ENCODE results near the gene ATAT1. TPM values are rescaled to one million over a fixed set of nuclear protein-coding genes. Genes with fewer than 3 reads are reported as not detected.

Gene ATAT1
- total RNA-seq, 3 donors from 2014 or later: 10.6 to 18.4 (median 12.7) TPM

DNA sequence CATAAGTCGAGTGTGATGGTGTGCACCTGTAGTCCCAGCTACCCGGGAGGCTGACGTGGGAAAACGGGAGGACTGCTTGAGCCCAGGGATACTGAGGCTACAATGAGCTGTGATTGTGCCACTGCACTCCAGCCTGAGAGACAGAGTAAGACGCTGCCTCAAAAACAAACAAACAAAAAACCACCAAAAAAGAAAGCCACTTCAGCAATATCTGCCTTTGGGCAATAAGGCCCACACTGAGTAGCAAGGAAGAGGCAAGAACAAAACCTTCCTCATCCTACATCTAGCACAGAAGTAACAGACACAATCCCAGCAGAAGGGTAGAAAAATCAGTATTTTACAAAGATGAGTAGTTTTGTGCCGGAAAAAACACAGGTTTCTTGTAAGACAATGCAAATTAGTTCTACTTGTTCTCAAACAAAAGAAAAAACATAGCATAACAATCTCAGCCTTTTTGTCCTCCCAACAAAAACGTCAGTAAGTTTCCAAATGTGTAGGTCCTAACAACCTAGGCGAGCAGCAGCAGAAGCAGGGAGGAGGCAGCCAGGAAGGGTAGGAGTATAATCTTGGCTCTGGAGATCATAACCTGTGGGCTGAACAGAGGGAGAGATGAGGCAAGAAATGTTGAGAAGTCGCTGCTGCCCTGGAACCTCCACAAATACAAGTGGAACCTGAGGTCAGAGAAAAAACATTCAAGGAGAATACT, 15.4 kb upstream of the ATAT1 start:
- ATAC-seq: no peak
- DNase-seq: no peak
- TF ChIP-seq, protein P1, sequence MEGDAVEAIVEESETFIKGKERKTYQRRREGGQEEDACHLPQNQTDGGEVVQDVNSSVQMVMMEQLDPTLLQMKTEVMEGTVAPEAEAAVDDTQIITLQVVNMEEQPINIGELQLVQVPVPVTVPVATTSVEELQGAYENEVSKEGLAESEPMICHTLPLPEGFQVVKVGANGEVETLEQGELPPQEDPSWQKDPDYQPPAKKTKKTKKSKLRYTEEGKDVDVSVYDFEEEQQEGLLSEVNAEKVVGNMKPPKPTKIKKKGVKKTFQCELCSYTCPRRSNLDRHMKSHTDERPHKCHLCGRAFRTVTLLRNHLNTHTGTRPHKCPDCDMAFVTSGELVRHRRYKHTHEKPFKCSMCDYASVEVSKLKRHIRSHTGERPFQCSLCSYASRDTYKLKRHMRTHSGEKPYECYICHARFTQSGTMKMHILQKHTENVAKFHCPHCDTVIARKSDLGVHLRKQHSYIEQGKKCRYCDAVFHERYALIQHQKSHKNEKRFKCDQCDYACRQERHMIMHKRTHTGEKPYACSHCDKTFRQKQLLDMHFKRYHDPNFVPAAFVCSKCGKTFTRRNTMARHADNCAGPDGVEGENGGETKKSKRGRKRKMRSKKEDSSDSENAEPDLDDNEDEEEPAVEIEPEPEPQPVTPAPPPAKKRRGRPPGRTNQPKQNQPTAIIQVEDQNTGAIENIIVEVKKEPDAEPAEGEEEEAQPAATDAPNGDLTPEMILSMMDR (IDR thresholded peaks at IDR 0.05): no peak
- H3K9me3 ChIP-seq: no peaks in the 10 kb centered on the region
- intact Hi-C loops (cut with DNase I, micrococcal nuclease): no loop called here
- no peak overlapping the region for H3K4me3 ChIP-seq
- H3K4me1 ChIP-seq (ENCODE audit: low read depth): peaks cover 26% of the 10 kb centered on the region
- no peaks in the 10 kb centered on the region for H3K36me3 ChIP-seq (ENCODE audit: low read depth)

DNA sequence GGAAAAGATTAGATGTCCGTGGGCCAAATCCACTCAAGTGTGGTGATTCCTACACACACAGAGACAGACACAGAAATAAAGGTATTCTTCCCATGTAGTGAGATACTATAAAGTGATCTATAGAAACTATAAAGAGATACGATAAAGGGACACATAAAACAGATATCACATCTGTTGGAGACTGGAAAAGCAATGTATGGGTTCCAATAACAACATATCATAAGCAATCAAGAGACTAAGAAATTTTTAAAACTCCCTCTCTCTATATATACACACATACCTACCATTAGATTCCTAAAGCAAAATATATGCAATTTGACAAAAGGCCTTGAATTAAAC, 14.8 kb upstream of the ATAT1 start:
- no peak for DNase-seq
- H3K36me3 ChIP-seq (ENCODE audit: low read depth): no peaks in the 10 kb centered on the region
- no peak for ATAC-seq
- intact Hi-C loops (cut with DNase I, micrococcal nuclease): no loop called here
- peaks cover 26% of the 10 kb centered on the region for H3K4me1 ChIP-seq (ENCODE audit: low read depth)
- H3K4me3 ChIP-seq: no peak overlapping the region
- TF ChIP-seq, protein P1 (IDR thresholded peaks at IDR 0.05): no peak
- H3K9me3 ChIP-seq: no peaks in the 10 kb centered on the region

DNA sequence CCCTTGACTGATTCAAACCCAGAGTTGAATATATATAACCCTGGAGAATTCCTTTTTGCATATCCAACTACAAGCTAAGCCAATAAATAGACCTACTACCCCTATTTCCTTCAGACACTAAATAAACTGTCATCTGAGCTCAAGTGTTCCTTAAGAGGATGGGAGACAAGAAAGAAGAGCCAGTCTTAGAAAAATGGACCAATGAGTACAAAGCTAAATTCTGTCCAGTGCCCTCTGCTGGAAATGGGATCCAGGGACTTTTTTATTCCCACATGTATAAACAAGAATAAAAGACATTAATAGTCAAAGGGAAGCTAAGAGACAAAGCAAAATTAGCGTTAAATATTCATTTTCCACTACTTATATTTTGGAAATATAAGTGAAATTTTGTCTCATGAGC, 14.5 kb upstream of the ATAT1 start:
- intact Hi-C loops (cut with DNase I, micrococcal nuclease): no loop called here
- ATAC-seq (no peak), DNase-seq (no peak)
- Histone ChIP-seq H3K36me3 (ENCODE audit: low read depth) (no peaks in the 10 kb centered on the region), H3K9me3 (no peaks in the 10 kb centered on the region), H3K4me3 (no peak overlapping the region), H3K4me1 (ENCODE audit: low read depth) (peaks cover 26% of the 10 kb centered on the region)
- TF ChIP-seq, protein P1 (IDR thresholded peaks at IDR 0.05): no peak

DNA sequence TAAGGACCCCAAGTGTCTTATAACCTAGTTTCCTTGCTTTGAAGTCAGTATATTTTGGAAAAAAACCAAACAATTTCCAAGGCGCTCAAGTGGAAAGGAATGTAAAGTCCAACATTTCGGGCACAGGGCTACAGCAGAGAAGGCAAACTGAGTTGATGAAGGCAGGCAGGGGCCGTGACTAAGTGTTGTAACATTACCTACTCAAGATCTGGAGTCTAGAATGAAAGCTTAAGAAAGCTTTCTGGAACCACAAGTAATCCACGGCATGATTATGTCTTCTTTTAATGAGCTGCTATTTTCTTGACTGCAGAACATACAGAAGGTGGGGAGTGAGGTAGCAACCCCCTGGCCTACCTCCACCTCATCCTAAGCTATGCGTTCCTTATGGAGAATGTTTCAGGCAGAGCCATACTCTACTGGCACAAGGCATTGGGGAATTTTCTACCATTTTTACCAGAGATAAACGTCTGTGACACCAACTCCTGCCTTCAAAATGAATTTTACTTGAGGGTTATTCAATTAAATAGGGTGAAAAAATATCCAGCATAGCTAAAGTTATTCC, 13.9 kb upstream of the ATAT1 start:
- no peak for ATAC-seq
- intact Hi-C loops (cut with DNase I, micrococcal nuclease): no loop called here
- no peaks in the 10 kb centered on the region for H3K36me3 ChIP-seq (ENCODE audit: low read depth)
- TF ChIP-seq, protein P1 (IDR thresholded peaks at IDR 0.05): no peak
- DNase-seq: no peak
- no peak overlapping the region for H3K4me3 ChIP-seq
- peaks cover 26% of the 10 kb centered on the region for H3K4me1 ChIP-seq (ENCODE audit: low read depth)
- H3K9me3 ChIP-seq: no peaks in the 10 kb centered on the region

DNA sequence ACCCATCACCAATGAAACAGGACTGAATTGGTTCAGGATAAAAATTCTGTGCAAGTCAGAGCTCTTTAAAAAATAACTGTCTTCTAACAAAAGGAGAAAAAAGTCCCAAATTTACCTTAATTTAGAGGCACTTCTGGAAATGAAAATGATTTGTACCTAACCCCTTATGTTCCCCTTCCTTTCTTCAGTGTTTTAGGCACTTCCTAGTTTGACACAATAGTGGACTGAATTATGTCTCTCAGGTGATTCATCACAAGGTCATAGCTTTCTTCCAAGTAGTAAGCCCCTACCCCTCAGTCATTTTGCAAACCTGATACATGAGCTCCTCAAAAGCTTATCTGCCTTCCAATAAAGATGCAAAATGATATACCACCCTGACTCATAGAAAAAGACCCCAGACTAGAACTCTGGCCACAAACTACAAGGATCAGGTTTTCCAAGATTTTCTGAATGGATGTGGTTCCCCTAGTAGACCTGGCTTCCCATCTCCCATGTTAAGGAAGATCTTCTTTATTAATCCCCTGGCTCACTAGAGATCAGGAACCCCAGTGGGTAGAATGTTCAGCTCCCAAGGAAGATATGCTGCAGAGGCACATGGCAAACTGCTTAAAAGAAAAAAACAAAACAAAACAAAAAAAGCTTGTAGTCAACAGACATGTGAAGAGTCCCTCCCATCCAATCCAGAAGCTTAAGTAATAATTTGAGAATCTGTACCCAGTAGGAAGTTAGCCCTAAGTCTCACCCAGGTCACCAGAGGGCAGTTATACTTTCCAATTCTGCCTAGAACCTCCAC, 13.2 kb upstream of the ATAT1 start:
- Histone ChIP-seq H3K4me1 (ENCODE audit: low read depth) (peaks cover 27% of the 10 kb centered on the region), H3K36me3 (ENCODE audit: low read depth) (no peaks in the 10 kb centered on the region), H3K9me3 (no peaks in the 10 kb centered on the region), H3K4me3 (no peak overlapping the region)
- ATAC-seq: no peak
- no peak for DNase-seq
- intact Hi-C loops (cut with DNase I, micrococcal nuclease): no loop called here
- TF ChIP-seq, protein P1 (IDR thresholded peaks at IDR 0.05): no peak
